Upper lobe of left lung (tissue), 6 donors: Measurements from ENCODE around the gene FAM174C. TPM values are rescaled to one million over a fixed set of nuclear protein-coding genes. Genes with fewer than 3 reads are reported as not detected.

Experiments used
- ATAC-seq, 2 donors: fragments of 200-7000 bp; cut with Tn5 transposase; one replicate each; pipeline ENCODE4 v1.9.1; 2022; ENCODE audit warnings: mild to moderate bottlenecking in 2 of 2, moderate library complexity in 2 of 2; ENCODE audit not compliant: low FRiP score in 2 of 2
- DNase-seq, 2 donors: peaks; one replicate each; pipeline ENCODE4 v3.0.0-alpha.2; 2019 to 2020
- H3K27ac ChIP-seq, 4 donors: fragments of 200-600 bp; sonication (generic); one replicate each; pipeline ENCODE4 v1.5.1; 2016 to 2019
- H3K27me3 ChIP-seq, 4 donors: fragments of 200-600 bp; sonication (generic); one replicate each; pipeline ENCODE4 v1.5.1; 2017 to 2019
- H3K36me3 ChIP-seq, 4 donors: fragments of 200-600 bp; sonication (generic); one replicate each; pipeline ENCODE4 v1.5.1; 2016 to 2019
- H3K4me1 ChIP-seq, 4 donors: fragments of 200-600 bp; sonication (generic); one replicate each; pipeline ENCODE4 v1.5.1; 2018 to 2019
- H3K4me3 ChIP-seq, 4 donors: fragments of 200-600 bp; sonication (generic); one replicate each; pipeline ENCODE4 v1.5.1; 2017 to 2019; ENCODE audit warnings: mild to moderate bottlenecking in 2 of 4, moderate library complexity in 1 of 4
- H3K9me3 ChIP-seq, 4 donors: fragments of 200-600 bp; sonication (generic); one replicate each; pipeline ENCODE4 v1.5.1; 2018 to 2019
- EP300 ChIP-seq, 4 donors: sonication (generic); formaldehyde crosslinking; IDR thresholded peaks; one replicate each; pipeline ENCODE4 v1.5.1; 2017; ENCODE audit warnings: antibody characterized with exemption in 4 of 4, control low read depth in 2 of 4
- POLR2A ChIP-seq, 4 donors: fragments of 450-650 bp; IDR thresholded peaks; one replicate each; pipeline ENCODE4 v1.5.1; 2016 to 2017; ENCODE audit warnings: antibody characterized with exemption in 4 of 4, mild to moderate bottlenecking in 2 of 4
- POLR2AphosphoS5 ChIP-seq, 2 donors: sonication (generic); formaldehyde crosslinking; IDR thresholded peaks; one replicate each; pipeline ENCODE4 v1.5.1; 2017; ENCODE audit warnings: antibody characterized with exemption in 2 of 2
- WGBS, 2 donors: methylation state at CpG; one replicate each; pipeline ENCODE4 v1.1.5; 2017 to 2018; 5-methylcytosine and 5-hydroxymethylcytosine counted together
- total RNA-seq, 6 donors: library from RNA; depleted of rRNA in 4 of 6; stranded (reverse); fragments of >200 nt in 4 of 6; gene quantifications; one replicate each; pipeline versions ENCODE4 v1.1.0 to v1.2.1, GENCODE V29; 2016 to 2021
- TF ChIP-seq, protein P1 (sequence below), 6 experiments: fragments of 450-650 bp in 4 of 6; fragments of 200-600 bp in 2 of 6; sonication (generic) in 2 of 6; IDR thresholded peaks; one replicate each; pipeline ENCODE4 v1.5.1; 2016 to 2019; ENCODE audit warnings: antibody characterized with exemption in 6 of 6
- donor health status: DM: no; HTN: no; CAD: no; lungs with moderate emphysema.
- donor health status: DM: no; HTN: yes; CAD: no; lungs with severe emphysema.

The FAM174C gene
- total RNA-seq, 6 donors from 2014 or later = 43.0 to 85.3 (median 59.6) TPM

DNA sequence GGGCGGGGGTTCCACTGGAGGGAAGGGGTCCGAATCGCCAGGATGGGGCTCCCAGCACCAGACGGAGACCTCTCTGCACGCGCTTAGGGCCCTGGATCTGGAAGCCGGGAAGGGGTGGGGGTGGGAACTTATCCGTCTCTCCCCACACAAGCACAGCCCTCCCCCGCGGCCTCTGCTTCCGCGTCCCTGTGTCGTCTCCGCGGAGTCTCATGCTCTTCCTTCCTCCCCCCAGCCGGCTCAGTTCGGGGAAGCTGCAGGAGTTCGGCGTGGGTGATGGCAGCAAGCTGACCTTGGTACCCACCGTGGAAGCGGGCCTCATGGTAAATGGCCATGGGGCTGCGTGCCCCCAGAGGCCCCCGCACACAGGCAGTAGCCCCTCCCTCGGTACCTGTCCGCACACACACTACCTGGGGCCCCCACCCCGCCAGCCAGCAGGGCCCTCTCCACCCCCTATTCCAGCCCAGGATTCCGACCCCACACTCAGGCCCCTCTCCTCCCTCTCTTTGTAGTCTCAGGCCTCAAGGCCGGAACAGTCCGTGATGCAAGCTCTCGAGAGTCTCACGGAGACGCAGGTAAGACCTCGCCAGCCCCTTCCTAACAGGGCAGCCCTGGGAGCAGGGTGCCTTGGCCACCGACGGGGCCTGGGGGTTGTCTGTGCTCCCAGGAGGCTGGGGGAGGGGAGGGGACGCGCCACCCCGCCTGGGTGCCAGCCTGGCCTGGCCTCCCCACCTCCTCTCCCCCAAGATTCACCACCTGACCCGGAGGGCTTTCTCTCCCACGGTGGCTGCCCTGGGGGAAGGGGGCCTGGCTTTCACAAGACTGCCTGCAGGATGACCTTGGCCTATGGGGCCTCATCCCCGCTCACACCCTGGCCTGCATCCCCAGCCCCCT is 23.8 kb upstream of the FAM174C start:
- H3K36me3 ChIP-seq = peaks cover 19 to 52% (median 42%) of the 10 kb centered on the region in 4 donors
- peaks cover 0 to 4% (median 0%) of the 10 kb centered on the region in 4 donors for H3K9me3 ChIP-seq
- H3K4me3 ChIP-seq = peak overlapping the region; percentile 75 to 97 (median 92)
- ATAC-seq (peak; percentile 0 to 1), DNase-seq (peak; percentile 84 to 90)
- H3K27ac ChIP-seq = peak overlapping the region; percentile 97 to 100 (median 100)
- peaks cover 44 to 64% (median 56%) of the 10 kb centered on the region in 4 donors for H3K4me1 ChIP-seq
- WGBS, 2 donors = 0 to 1% methylated on average over 2 to 38 of the region's 41 CpGs
- no peaks in the 10 kb centered on the region for H3K27me3 ChIP-seq
- TF ChIP-seq POLR2A (IDR thresholded peaks at IDR 0.05) (peak in 2 of 4 donors; percentile 18 to 65), POLR2AphosphoS5 (IDR thresholded peaks at IDR 0.05) (peak; percentile 70 to 74)
- TF ChIP-seq, protein P1, sequence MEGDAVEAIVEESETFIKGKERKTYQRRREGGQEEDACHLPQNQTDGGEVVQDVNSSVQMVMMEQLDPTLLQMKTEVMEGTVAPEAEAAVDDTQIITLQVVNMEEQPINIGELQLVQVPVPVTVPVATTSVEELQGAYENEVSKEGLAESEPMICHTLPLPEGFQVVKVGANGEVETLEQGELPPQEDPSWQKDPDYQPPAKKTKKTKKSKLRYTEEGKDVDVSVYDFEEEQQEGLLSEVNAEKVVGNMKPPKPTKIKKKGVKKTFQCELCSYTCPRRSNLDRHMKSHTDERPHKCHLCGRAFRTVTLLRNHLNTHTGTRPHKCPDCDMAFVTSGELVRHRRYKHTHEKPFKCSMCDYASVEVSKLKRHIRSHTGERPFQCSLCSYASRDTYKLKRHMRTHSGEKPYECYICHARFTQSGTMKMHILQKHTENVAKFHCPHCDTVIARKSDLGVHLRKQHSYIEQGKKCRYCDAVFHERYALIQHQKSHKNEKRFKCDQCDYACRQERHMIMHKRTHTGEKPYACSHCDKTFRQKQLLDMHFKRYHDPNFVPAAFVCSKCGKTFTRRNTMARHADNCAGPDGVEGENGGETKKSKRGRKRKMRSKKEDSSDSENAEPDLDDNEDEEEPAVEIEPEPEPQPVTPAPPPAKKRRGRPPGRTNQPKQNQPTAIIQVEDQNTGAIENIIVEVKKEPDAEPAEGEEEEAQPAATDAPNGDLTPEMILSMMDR (IDR thresholded peaks at IDR 0.05) = no peak

DNA sequence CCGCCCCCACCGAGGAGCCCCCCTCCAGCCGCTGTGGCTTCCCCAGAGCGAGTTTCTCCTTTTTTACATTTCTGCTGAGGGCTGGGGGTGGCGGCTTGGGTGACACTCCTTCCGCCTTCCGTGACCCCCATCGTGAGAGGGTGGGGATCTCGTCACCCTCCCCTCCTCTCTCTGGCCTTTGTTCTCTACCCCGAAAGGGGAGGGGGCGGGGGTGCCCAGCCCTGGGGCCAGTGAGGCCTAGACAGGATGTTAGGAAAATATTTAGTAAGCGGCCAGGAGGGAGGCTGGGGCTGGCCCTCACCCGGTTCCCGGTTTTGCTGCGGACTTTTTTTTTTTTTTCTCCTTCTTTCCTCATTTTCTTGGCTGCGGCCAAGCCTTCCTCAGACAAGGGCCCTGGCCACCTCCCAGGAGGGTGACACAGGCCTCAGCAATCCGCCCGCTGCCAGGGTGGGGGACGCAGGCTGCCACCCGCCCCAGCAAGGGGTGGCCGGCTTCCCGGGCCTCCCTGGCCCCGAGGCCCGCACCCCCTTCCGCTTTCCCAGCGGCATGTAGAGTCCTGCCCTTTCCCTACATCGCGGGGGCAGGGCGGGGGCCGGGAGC is 23.0 kb upstream of the FAM174C start:
- Histone ChIP-seq H3K27me3 (no peaks in the 10 kb centered on the region), H3K4me1 (peaks cover 46 to 68% (median 59%) of the 10 kb centered on the region in 4 donors), H3K9me3 (peaks cover 0 to 4% (median 0%) of the 10 kb centered on the region in 4 donors), H3K36me3 (peaks cover 22 to 60% (median 50%) of the 10 kb centered on the region in 4 donors), H3K27ac (peak overlapping the region; percentile 97 to 100 (median 100)), H3K4me3 (peak overlapping the region; percentile 75 to 97 (median 92))
- DNase-seq = peak; percentile 92 to 93
- WGBS, 2 donors = 1 to 3% methylated on average over 20 to 26 of the region's 30 CpGs
- peak in 1 of 4 donors; percentile 54 for TF ChIP-seq POLR2A (IDR thresholded peaks at IDR 0.05)
- TF ChIP-seq EP300 (IDR thresholded peaks at IDR 0.05) = peak in 2 of 4 donors; percentile 56 to 57
- TF ChIP-seq, protein P1 (IDR thresholded peaks at IDR 0.05) = no peak
- peak; percentile 67 to 93 for TF ChIP-seq POLR2AphosphoS5 (IDR thresholded peaks at IDR 0.05)
- ATAC-seq = peak; percentile 62 to 78

GRCh38 chr19:1252821-1253513 is 22.4 kb upstream of the FAM174C start:
- WGBS, 2 donors = 0% methylated on average over 2 to 3 of the region's 26 CpGs
- TF ChIP-seq, protein P1 (IDR thresholded peaks at IDR 0.05) = peak in 2 of 6 experiments; percentile 52 to 68
- TF ChIP-seq POLR2A (IDR thresholded peaks at IDR 0.05) (peak in 2 of 4 donors; percentile 36 to 56), EP300 (IDR thresholded peaks at IDR 0.05) (peak in 3 of 4 donors; percentile 52 to 63 (median 58)), POLR2AphosphoS5 (IDR thresholded peaks at IDR 0.05) (peak; percentile 62 to 69)
- H3K36me3 ChIP-seq = peaks cover 22 to 66% (median 56%) of the 10 kb centered on the region in 4 donors
- DNase-seq (peak; percentile 96), ATAC-seq (peak; percentile 59 to 83)
- H3K9me3 ChIP-seq = peaks cover 0 to 4% (median 0%) of the 10 kb centered on the region in 4 donors
- no peaks in the 10 kb centered on the region for H3K27me3 ChIP-seq
- peak overlapping the region; percentile 29 to 97 (median 82) for H3K4me3 ChIP-seq
- H3K27ac ChIP-seq = peak overlapping the region; percentile 97 to 100 (median 100)
- H3K4me1 ChIP-seq = peaks cover 46 to 68% (median 59%) of the 10 kb centered on the region in 4 donors

DNA sequence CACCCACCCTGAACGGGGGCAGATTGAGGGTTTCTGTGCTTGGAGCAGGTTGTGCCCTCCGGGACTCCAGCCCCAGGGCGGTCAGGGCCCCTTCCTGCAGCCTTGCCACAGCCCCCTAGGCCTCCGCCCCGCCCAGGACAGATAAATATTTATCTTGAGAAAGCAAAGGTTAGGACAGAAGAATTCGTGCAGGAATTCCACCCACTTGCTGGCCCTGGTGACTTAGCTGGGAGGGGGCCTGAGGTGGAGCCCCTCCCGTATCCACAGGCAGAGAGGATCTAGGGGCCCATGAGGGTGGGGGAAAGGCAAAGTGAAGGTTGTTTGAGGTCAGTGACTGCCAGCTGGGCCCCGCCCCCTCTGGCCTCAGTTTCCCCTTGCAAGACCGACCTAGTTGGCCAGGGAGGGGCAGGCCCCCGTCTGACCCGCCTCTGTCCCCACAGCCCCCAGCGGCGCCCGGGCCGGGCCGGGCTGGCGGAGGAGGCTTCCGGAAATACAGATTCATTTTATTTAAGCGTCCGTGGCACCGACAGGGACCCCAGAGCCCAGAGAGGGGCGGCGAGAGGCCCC is 21.7 kb upstream of the FAM174C start:
- H3K27ac ChIP-seq = peak overlapping the region; percentile 97 to 100 (median 100)
- WGBS, 2 donors = 33 to 41% methylated on average over 13 to 23 of the region's 23 CpGs
- H3K4me1 ChIP-seq = peaks cover 51 to 73% (median 64%) of the 10 kb centered on the region in 4 donors
- peak overlapping the region; percentile 11 to 97 (median 82) for H3K4me3 ChIP-seq
- H3K9me3 ChIP-seq = peaks cover 0 to 4% (median 0%) of the 10 kb centered on the region in 4 donors
- TF ChIP-seq POLR2A (IDR thresholded peaks at IDR 0.05) (no peak), POLR2AphosphoS5 (IDR thresholded peaks at IDR 0.05) (peak; percentile 37 to 58), EP300 (IDR thresholded peaks at IDR 0.05) (peak in 1 of 4 donors; percentile 64)
- TF ChIP-seq, protein P1 (IDR thresholded peaks at IDR 0.05) = no peak
- peaks cover 22 to 72% (median 62%) of the 10 kb centered on the region in 4 donors for H3K36me3 ChIP-seq
- no peak for ATAC-seq
- no peaks in the 10 kb centered on the region for H3K27me3 ChIP-seq
- peak; percentile 78 to 88 for DNase-seq
